ENCODE measurements around the gene RCOR3.
A peak's percentile ranks its signal among the peaks of the same experiment; 100 is the strongest.
"Not testable (repeated sequence)": the region's sequence is repeated elsewhere in the genome, so short reads cannot be mapped to it uniquely, and the experiment has no call there.

RCOR3 gene

GRCh38 chr1:211341999-211342398 lies 82.8 kb downstream of the RCOR3 start:
- no peak for DNase-seq

- no peak for DNase-seq
Observed at GRCh38 chr1:211343607-211344006, 84.4 kb downstream of the RCOR3 start.

GRCh38 chr1:211344152-211344618 lies 85.0 kb downstream of the RCOR3 start:
- no peak for DNase-seq

GRCh38 chr1:211345719-211346118 lies 86.6 kb downstream of the RCOR3 start:
- DNase-seq = no peak

GRCh38 chr1:211347077-211347844 lies 88.1 kb downstream of the RCOR3 start:
- no peak for DNase-seq

GRCh38 chr1:211348547-211348946 lies 89.4 kb downstream of the RCOR3 start:
- no peak for DNase-seq

GRCh38 chr1:211349741-211350140 lies 90.6 kb downstream of the RCOR3 start:
- no peak for DNase-seq

GRCh38 chr1:211352055-211352454 lies 92.9 kb downstream of the RCOR3 start:
- not testable (repeated sequence) for DNase-seq

- DNase-seq = no peak
Observed at GRCh38 chr1:211352465-211352864, 93.3 kb downstream of the RCOR3 start.

- peak; percentile 70 for DNase-seq
Observed at GRCh38 chr1:211352985-211353515, 93.9 kb downstream of the RCOR3 start.

GRCh38 chr1:211353562-211354212 lies 94.5 kb downstream of the RCOR3 start:
- DNase-seq = no peak

- no peak for DNase-seq
Observed at GRCh38 chr1:211355873-211356272, 96.7 kb downstream of the RCOR3 start.

- DNase-seq = no peak
Observed at GRCh38 chr1:211356723-211357407, 97.7 kb downstream of the RCOR3 start.

GRCh38 chr1:211358685-211359084 lies 99.5 kb downstream of the RCOR3 start:
- DNase-seq = no peak

GRCh38 chr1:211359876-211360275 lies 100.7 kb downstream of the RCOR3 start:
- DNase-seq = no peak

GRCh38 chr1:211361202-211361601 lies 102.0 kb downstream of the RCOR3 start:
- no peak for DNase-seq

Data from CD4-positive, alpha-beta T cell treated with Interleukin-4 for 4 hours (primary cell).